IMR-90 (cell line): ENCODE results near the gene AKAP9. TPM values are rescaled to one million over a fixed set of nuclear protein-coding genes. Genes with fewer than 3 reads are reported as not detected.

ENCODE experiments used
- ATAC-seq: fragments of 200-7000 bp; cut with Tn5 transposase; 2 replicates; pipeline ENCODE4 v1.9.1; 2020; ENCODE audit warnings: low read depth, mild to moderate bottlenecking, moderate library complexity
- BruUV-seq: library from RNA; stranded (reverse); fragments of 400-500 nt; replicated peaks from 2 replicates; lab custom pipeline; 2021; lab: Mats Ljungman, UMichigan
- CTCF ChIA-PET: fragments of 300-600 bp; formaldehyde crosslinking; extraction: SDS; loops from one replicate; lab custom pipeline; 2021; ENCODE audit warnings: antibody characterized with exemption; lab: Yijun Ruan, JAX
- POLR2A ChIA-PET: fragments of 300-600 bp; sonication (Branson Sonifier 250); formaldehyde crosslinking; loops from one replicate; lab custom pipeline; 2022; ENCODE audit warnings: antibody characterized with exemption; ENCODE audit not compliant: unreplicated experiment; lab: Charles Lee
- DNase-seq: peaks from one replicate; pipeline ENCODE4 v3.0.0; 2013
- H2AFZ ChIP-seq: replicated peaks from 2 replicates; pipeline ENCODE3; 2013; ENCODE audit warnings: low read length, mild to moderate bottlenecking; ENCODE audit not compliant: poor library complexity
- H2AK5ac ChIP-seq: 2 replicates; pipeline ENCODE4 v1.6.1; 2013; ENCODE audit warnings: low read depth, low read length, inconsistent platforms
- H2AK9ac ChIP-seq: replicated peaks from 2 replicates; pipeline ENCODE3; 2013; ENCODE audit warnings: mild to moderate bottlenecking, low read depth, low read length, moderate library complexity; ENCODE audit not compliant: poor library complexity
- H2BK120ac ChIP-seq: 2 replicates; pipeline ENCODE4 v1.6.1; 2013; ENCODE audit warnings: low read depth, low read length, inconsistent platforms
- H2BK15ac ChIP-seq: 3 replicates; pipeline ENCODE4 v1.6.1; 2013; ENCODE audit warnings: low read depth, low read length, inconsistent platforms
- H2BK20ac ChIP-seq: 2 replicates; pipeline ENCODE4 v1.6.1; 2013; ENCODE audit warnings: low read depth, mild to moderate bottlenecking, inconsistent platforms, low read length, moderate library complexity
- H2BK5ac ChIP-seq: 2 replicates; pipeline ENCODE4 v1.6.1; 2013; ENCODE audit warnings: mild to moderate bottlenecking, low read depth, low read length, inconsistent platforms; ENCODE audit not compliant: poor library complexity, severe bottlenecking
- H3K14ac ChIP-seq: replicated peaks from 2 replicates; pipeline ENCODE4 v1.6.1; 2013; ENCODE audit warnings: low read depth, low read length, inconsistent platforms
- H3K18ac ChIP-seq: 2 replicates; pipeline ENCODE4 v1.6.1; 2013; ENCODE audit warnings: low read depth, low read length, control low read depth
- H3K23ac ChIP-seq: 2 replicates; pipeline ENCODE4 v1.6.1; 2013; ENCODE audit warnings: low read depth, low read length, inconsistent platforms
- H3K27ac ChIP-seq: 2 replicates; pipeline ENCODE4 v1.5.1; 2013; ENCODE audit warnings: mild to moderate bottlenecking, control low read depth, low read length; ENCODE audit not compliant: insufficient read depth
- H3K27me3 ChIP-seq: 2 replicates; pipeline ENCODE4 v1.6.1; 2013; ENCODE audit warnings: low read length; ENCODE audit not compliant: control insufficient read depth, insufficient read depth
- H3K36me3 ChIP-seq: 2 replicates; pipeline ENCODE4 v1.6.1; 2013; ENCODE audit warnings: low read length, mixed read lengths; ENCODE audit not compliant: control insufficient read depth, insufficient read depth
- H3K4ac ChIP-seq: 2 replicates; pipeline ENCODE4 v1.6.1; 2013; ENCODE audit warnings: low read depth, low read length, inconsistent platforms
- H3K4me1 ChIP-seq: 2 replicates; pipeline ENCODE4 v1.6.1; 2013; ENCODE audit warnings: low read length, mixed read lengths; ENCODE audit not compliant: control insufficient read depth, insufficient read depth
- H3K4me2 ChIP-seq: 2 replicates; pipeline ENCODE4 v1.6.1; 2013; ENCODE audit warnings: low read depth, mild to moderate bottlenecking, control low read depth, low read length, moderate library complexity
- H3K4me3 ChIP-seq: 2 replicates; pipeline ENCODE4 v1.5.1; 2013; ENCODE audit warnings: low read depth, mild to moderate bottlenecking, control low read depth, low read length, moderate library complexity; ENCODE audit not compliant: insufficient read depth
- H3K56ac ChIP-seq: 2 replicates; pipeline ENCODE4 v1.6.1; 2013; ENCODE audit warnings: low read length, inconsistent platforms; ENCODE audit not compliant: insufficient read depth; ENCODE audit errors: extremely low read depth
- H3K79me1 ChIP-seq, 2 experiments: 2 replicates each; pipeline ENCODE4 v1.6.1; 2013; ENCODE audit warnings: low read length in 2 of 2, inconsistent platforms in 1 of 2, low read depth in 1 of 2
- H3K9ac ChIP-seq: 2 replicates; pipeline ENCODE4 v1.6.1; 2013; ENCODE audit warnings: low read depth, low read length, control low read depth
- H3K9me1 ChIP-seq: 2 replicates; pipeline ENCODE4 v1.6.1; 2013; ENCODE audit warnings: low read length, inconsistent platforms; ENCODE audit not compliant: insufficient read depth
- H3K9me3 ChIP-seq: 2 replicates; pipeline ENCODE4 v1.6.1; 2013; ENCODE audit warnings: low read length; ENCODE audit not compliant: control insufficient read depth, insufficient read depth
- H4K20me1 ChIP-seq: 2 replicates; pipeline ENCODE4 v1.6.1; 2013; ENCODE audit warnings: low read length, inconsistent platforms; ENCODE audit not compliant: insufficient read depth
- H4K5ac ChIP-seq: 2 replicates; pipeline ENCODE4 v1.6.1; 2013; ENCODE audit warnings: mild to moderate bottlenecking, low read depth, low read length, control low read depth
- H4K8ac ChIP-seq, 2 experiments: 2 replicates each; pipeline ENCODE4 v1.6.1; 2013; ENCODE audit warnings: low read depth in 2 of 2, low read length in 2 of 2, control low read depth in 1 of 2, inconsistent platforms in 1 of 2
- H4K91ac ChIP-seq: 2 replicates; pipeline ENCODE4 v1.6.1; 2013; ENCODE audit warnings: low read depth, low read length, inconsistent platforms; ENCODE audit not compliant: insufficient read depth
- BHLHE40 ChIP-seq: fragments of 150-350 bp; IDR thresholded peaks from 2 replicates; pipeline ENCODE4 v1.6.1; 2016; ENCODE audit warnings: mild to moderate bottlenecking, low read depth, low read length
- ELK1 ChIP-seq: fragments of 150-350 bp; IDR thresholded peaks from 2 replicates; pipeline ENCODE4 v1.6.1; 2016; ENCODE audit warnings: low read depth, mild to moderate bottlenecking, low read length, moderate library complexity, borderline replicate concordance
- FOS ChIP-seq: fragments of 150-350 bp; IDR thresholded peaks from 2 replicates; pipeline ENCODE4 v1.6.1; 2016; ENCODE audit warnings: low read depth, low read length
- MAFK ChIP-seq: IDR thresholded peaks from 2 replicates; pipeline ENCODE4 v1.6.1; 2012; ENCODE audit warnings: low read depth, low read length, improper control_type of control experiment
- MAZ ChIP-seq: IDR thresholded peaks from 2 replicates; pipeline ENCODE4 v1.6.1; 2012; ENCODE audit warnings: low read depth, mild to moderate bottlenecking, low read length, improper control_type of control experiment, moderate library complexity, borderline replicate concordance
- POLR2A ChIP-seq: IDR thresholded peaks from 2 replicates; pipeline ENCODE4 v1.6.1; 2012; ENCODE audit warnings: mild to moderate bottlenecking, low read depth, low read length
- RAD21 ChIP-seq: IDR thresholded peaks from 2 replicates; pipeline ENCODE4 v1.6.1; 2012; ENCODE audit warnings: low read length, improper control_type of control experiment
- RCOR1 ChIP-seq: IDR thresholded peaks from 2 replicates; pipeline ENCODE4 v1.6.1; 2012; ENCODE audit warnings: mild to moderate bottlenecking, low read length, improper control_type of control experiment; ENCODE audit not compliant: insufficient replicate concordance
- SMC3 ChIP-seq: fragments of 150-350 bp; IDR thresholded peaks from 2 replicates; pipeline ENCODE4 v1.6.1; 2016; ENCODE audit warnings: low read depth, mild to moderate bottlenecking, antibody characterized with exemption, low read length, moderate library complexity
- USF2 ChIP-seq: fragments of 150-350 bp; IDR thresholded peaks from 2 replicates; pipeline ENCODE4 v1.6.1; 2017; ENCODE audit warnings: mild to moderate bottlenecking, antibody characterized with exemption, low read length, low read depth
- WGBS, 2 experiments: methylation state at CpG; one replicate each; pipeline versions ENCODE4 v1.1.5 to v1.1.7; 2013; ENCODE audit warnings: missing lambda C conversion rate in 2 of 2; ENCODE audit not compliant: insufficient read length in 1 of 2; ENCODE audit errors: extremely low coverage in 2 of 2; 5-methylcytosine and 5-hydroxymethylcytosine counted together
- dilution Hi-C: fragments of 300-500 bp; cut with HindIII; formaldehyde crosslinking; loops from one replicate; pipeline ENCODE4 v1.14.3; 2018; ENCODE audit warnings: low sequenced_read_pairs; ENCODE audit not compliant: unreplicated experiment
- in situ Hi-C: fragments of 300-500 bp; cut with MboI; formaldehyde crosslinking; loops from 3 replicates; pipeline ENCODE4 v1.14.3; 2019; ENCODE audit warnings: low sequenced_read_pairs, inconsistent platforms, mixed read lengths
- intact Hi-C: fragments of 100-400 bp; cut with micrococcal nuclease; formaldehyde crosslinking; loops from 2 replicates; pipeline ENCODE4 v1.10.0; 2022
- polyA plus RNA-seq, 3 experiments: library from polyadenylated mRNA; depleted of rRNA; stranded (reverse); fragments of >200 nt; gene quantifications; 2 replicates each; pipeline ENCODE4 v1.2.3, GENCODE V29; 2012; ENCODE audit warnings: low replicate concordance in 1 of 3
- total RNA-seq: library from RNA; depleted of rRNA; stranded (reverse); fragments of >200 nt; gene quantifications from 2 replicates; pipeline ENCODE4 v1.2.3, GENCODE V29; 2012

Gene AKAP9
- total and polyA plus RNA-seq, 2 of the 4 experiments (the other 2 are of a cell fraction) = 9.7 to 25.3 TPM

GRCh38 chr7:92058040-92058439 lies 117.4 kb downstream of the AKAP9 start:
- DNase-seq (no peak), ATAC-seq (no peak)
- H4K5ac ChIP-seq = no peak overlapping the region
- in situ Hi-C loops = no loop called here
- no peak overlapping the region for H3K56ac ChIP-seq
- no peaks in the 10 kb centered on the region for H3K27me3 ChIP-seq
- no peak overlapping the region for H2BK5ac ChIP-seq
- no peak overlapping the region for H3K4me3 ChIP-seq
- ChIA-PET POLR2A (no interaction called here), CTCF (no interaction called here)
- TF ChIP-seq USF2 = no peak
- no peak for TF ChIP-seq RCOR1
- no peak for TF ChIP-seq RAD21
- TF ChIP-seq ELK1 = no peak
- no peak for TF ChIP-seq POLR2A
- TF ChIP-seq MAFK = no peak
- TF ChIP-seq SMC3 = no peak
- TF ChIP-seq MAZ = no peak
- TF ChIP-seq FOS = no peak
- no peak for TF ChIP-seq BHLHE40
- H2AK5ac ChIP-seq = no peak overlapping the region
- no peaks in the 10 kb centered on the region for H3K9me1 ChIP-seq
- H4K91ac ChIP-seq = no peak overlapping the region
- no peak overlapping the region for H2BK15ac ChIP-seq
- no peaks in the 10 kb centered on the region for H4K20me1 ChIP-seq
- no peak overlapping the region for H3K23ac ChIP-seq
- H3K9me3 ChIP-seq = no peaks in the 10 kb centered on the region
- no CpG with 5 or more reads among the region's 5 CpGs for WGBS, 2 experiments
- H2BK120ac ChIP-seq = no peak overlapping the region
- H3K27ac ChIP-seq = no peak overlapping the region
- H3K4ac ChIP-seq = no peak overlapping the region
- H3K18ac ChIP-seq = no peak overlapping the region
- dilution Hi-C loops = no loop called here
- H3K9ac ChIP-seq = no peak overlapping the region
- no peak overlapping the region for H2AFZ ChIP-seq
- H2BK20ac ChIP-seq = no peak overlapping the region
- no peak overlapping the region for H3K14ac ChIP-seq
- no peak overlapping the region for H2AK9ac ChIP-seq
- no peak overlapping the region for H3K4me2 ChIP-seq
- intact Hi-C loops = no loop called here
- no peak overlapping the region for H4K8ac ChIP-seq
- H3K4me1 ChIP-seq = no peaks in the 10 kb centered on the region
- H3K36me3 ChIP-seq = peaks cover 2% of the 10 kb centered on the region; the same call in 1 of the 2 replicates
- no peaks in the 10 kb centered on the region; a peak in 2 of 4 replicates for H3K79me1 ChIP-seq
- BruUV-seq = no TSS peak
